GM12801 (cell line): ENCODE data around the gene SEZ6L.

Experiments used
- CTCF ChIP-seq: IDR thresholded peaks from one replicate; pipeline ENCODE4 v1.5.1; 2011; ENCODE audit warnings: control low read depth; ENCODE audit not compliant: insufficient read length; ENCODE audit errors: extremely low read depth

SEZ6L gene

GRCh38 chr22:26295563-26296126 is 126.4 kb downstream of the SEZ6L start:
- TF ChIP-seq CTCF, result no peak

- no peak for TF ChIP-seq CTCF
Observed at GRCh38 chr22:26298605-26299310, 129.5 kb downstream of the SEZ6L start.

- TF ChIP-seq CTCF, result no peak
Observed at GRCh38 chr22:26302726-26303125, 133.5 kb downstream of the SEZ6L start.

GRCh38 chr22:26303475-26303874 is 134.2 kb downstream of the SEZ6L start:
- no peak for TF ChIP-seq CTCF

GRCh38 chr22:26304730-26305129 is 135.5 kb downstream of the SEZ6L start:
- no peak for TF ChIP-seq CTCF

GRCh38 chr22:26308467-26308866 is 139.2 kb downstream of the SEZ6L start:
- TF ChIP-seq CTCF, result no peak

GRCh38 chr22:26310616-26311015 is 141.4 kb downstream of the SEZ6L start:
- TF ChIP-seq CTCF, result no peak

- no peak for TF ChIP-seq CTCF
Observed at GRCh38 chr22:26313291-26313690, 144.0 kb downstream of the SEZ6L start.
